H1 (cell line): ENCODE measurements around the gene NPTXR. TPM values are rescaled to one million over a fixed set of nuclear protein-coding genes. Genes with fewer than 3 reads are reported as not detected.

Experiments used
- CTCF ChIA-PET: fragments of 300-600 bp; sonication (Branson Sonifier 250); formaldehyde crosslinking; loops from one replicate; lab custom pipeline; 2021; ENCODE audit not compliant: partially characterized antibody; lab: Charles Lee
- POLR2A ChIA-PET: fragments of 300-600 bp; sonication (Branson Sonifier 250); formaldehyde crosslinking; loops from one replicate; lab custom pipeline; 2021; ENCODE audit warnings: inconsistent platforms; ENCODE audit not compliant: partially characterized antibody; lab: Charles Lee
- DNase-seq, 2 experiments: peaks; one replicate each; pipeline versions ENCODE4 v3.0.0 to v3.0.0-alpha.2; 2010 to 2022; ENCODE audit warnings: low spot score in 2 of 2, low read depth in 1 of 2, mixed read lengths in 1 of 2
- FAIRE-seq: peaks from 2 replicates; lab custom pipeline; 2011; peaks lifted over from hg19 to GRCh38; lab: Jason Lieb, UNC
- H2AFZ ChIP-seq: 2 replicates; pipeline ENCODE4 v1.8.1; 2012; ENCODE audit warnings: low read length, inconsistent platforms
- H2AK5ac ChIP-seq: 2 replicates; pipeline ENCODE4 v1.6.1; 2013; ENCODE audit warnings: low read depth, low read length
- H2BK120ac ChIP-seq: replicated peaks from 2 replicates; pipeline ENCODE3; 2013; ENCODE audit warnings: low read depth, low read length, inconsistent platforms
- H2BK12ac ChIP-seq: 2 replicates; pipeline ENCODE4 v1.6.1; 2013; ENCODE audit warnings: low read depth, low read length
- H2BK15ac ChIP-seq: 2 replicates; pipeline ENCODE4 v1.6.1; 2013; ENCODE audit warnings: low read length
- H2BK20ac ChIP-seq: 2 replicates; pipeline ENCODE4 v1.6.1; 2013; ENCODE audit warnings: low read length
- H2BK5ac ChIP-seq: 2 replicates; pipeline ENCODE4 v1.6.1; 2013; ENCODE audit warnings: low read depth, low read length
- H3K14ac ChIP-seq: 2 replicates; pipeline ENCODE4 v1.6.1; 2013; ENCODE audit warnings: inconsistent platforms; ENCODE audit not compliant: insufficient read length
- H3K18ac ChIP-seq: 2 replicates; pipeline ENCODE4 v1.6.1; 2013; ENCODE audit warnings: low read length; ENCODE audit errors: extremely low read depth
- H3K23ac ChIP-seq: 2 replicates; pipeline ENCODE4 v1.6.1; 2013; ENCODE audit warnings: inconsistent platforms; ENCODE audit not compliant: insufficient read length
- H3K23me2 ChIP-seq: 2 replicates; pipeline ENCODE4 v1.6.1; 2013; ENCODE audit warnings: low read depth, low read length
- H3K27ac ChIP-seq: 2 replicates; pipeline ENCODE4 v1.6.1; 2011; ENCODE audit warnings: low read depth, low read length, inconsistent platforms
- H3K27me3 ChIP-seq, 4 experiments: replicated peaks in 1 of 4; 1 replicate in 1 of 4; 2 replicates in 3 of 4; pipeline versions ENCODE4 v1.6.1 to v1.8.1; 2011 to 2013; ENCODE audit warnings: low read length in 3 of 4, mild to moderate bottlenecking in 3 of 4, inconsistent platforms in 2 of 4, mixed read lengths in 2 of 4, moderate library complexity in 1 of 4; ENCODE audit not compliant: control insufficient read depth in 3 of 4, insufficient read depth in 3 of 4; ENCODE audit errors: extremely low read depth in 1 of 4
- H3K36me3 ChIP-seq, 4 experiments: 2 replicates each; pipeline versions ENCODE4 v1.6.1 to v1.8.1; 2011 to 2013; ENCODE audit warnings: mild to moderate bottlenecking in 4 of 4, low read length in 3 of 4, moderate library complexity in 2 of 4, control low read depth in 1 of 4, inconsistent platforms in 1 of 4; ENCODE audit not compliant: insufficient read depth in 4 of 4, control insufficient read depth in 2 of 4
- H3K4ac ChIP-seq: replicated peaks from 2 replicates; pipeline ENCODE3; 2013; ENCODE audit warnings: low read length, low read depth, mixed read lengths, inconsistent platforms; ENCODE audit not compliant: insufficient read length
- H3K4me1 ChIP-seq, 4 experiments: replicated peaks in 1 of 4; 1 replicate in 1 of 4; 2 replicates in 3 of 4; pipeline versions ENCODE4 v1.6.1 to v1.8.1; 2011 to 2013; ENCODE audit warnings: low read length in 3 of 4, inconsistent platforms in 2 of 4, mixed read lengths in 1 of 4; ENCODE audit not compliant: insufficient read depth in 4 of 4, control insufficient read depth in 3 of 4
- H3K4me2 ChIP-seq, 2 experiments: 2 replicates each; pipeline versions ENCODE4 v1.6.1 to v1.8.1; 2011 to 2013; ENCODE audit warnings: low read depth in 2 of 2, low read length in 2 of 2, control low read depth in 1 of 2, inconsistent platforms in 1 of 2, mild to moderate bottlenecking in 1 of 2; ENCODE audit not compliant: insufficient read depth in 1 of 2
- H3K4me3 ChIP-seq, 4 experiments: fragments of 200-600, 300-600 bp in 1 of 4; sonication (generic), shearing (Covaris generic), sonication (Bioruptor Twin) in 1 of 4; 2 replicates each; pipeline versions ENCODE4 v1.5.1 to v1.8.1; 2011 to 2016; ENCODE audit warnings: low read length in 4 of 4, low read depth in 3 of 4, control low read depth in 2 of 4, inconsistent platforms in 2 of 4, mild to moderate bottlenecking in 2 of 4, mixed read lengths in 1 of 4, moderate library complexity in 1 of 4; ENCODE audit not compliant: insufficient read depth in 2 of 4; ENCODE audit errors: extremely low read depth in 1 of 4
- H3K56ac ChIP-seq: replicated peaks from 2 replicates; pipeline ENCODE3; 2013; ENCODE audit warnings: low read depth, mild to moderate bottlenecking, mixed read lengths, low read length, inconsistent platforms; ENCODE audit not compliant: insufficient read length
- H3K79me1 ChIP-seq: 2 replicates; pipeline ENCODE4 v1.6.1; 2013; ENCODE audit warnings: low read depth, low read length, control low read depth
- H3K79me2 ChIP-seq, 2 experiments: 2 replicates each; pipeline versions ENCODE4 v1.6.1 to v1.8.1; 2012 to 2013; ENCODE audit warnings: low read length in 2 of 2, mild to moderate bottlenecking in 2 of 2, inconsistent platforms in 1 of 2; ENCODE audit not compliant: insufficient read depth in 2 of 2, control insufficient read depth in 1 of 2
- H3K9ac ChIP-seq, 4 experiments: replicated peaks in 1 of 4; 1 replicate in 1 of 4; 2 replicates in 3 of 4; pipeline versions ENCODE4 v1.6.1 to v1.8.1; 2011 to 2013; ENCODE audit warnings: low read depth in 3 of 4, low read length in 3 of 4, control low read depth in 2 of 4, mild to moderate bottlenecking in 2 of 4, moderate library complexity in 2 of 4, inconsistent platforms in 1 of 4; ENCODE audit errors: extremely low read depth in 1 of 4
- H3K9me3 ChIP-seq, 2 experiments: 2 replicates each; pipeline versions ENCODE4 v1.6.1 to v1.8.1; 2012 to 2013; ENCODE audit warnings: mild to moderate bottlenecking in 2 of 2, moderate library complexity in 2 of 2, control low read depth in 1 of 2, inconsistent platforms in 1 of 2, low read depth in 1 of 2, low read length in 1 of 2, mixed read lengths in 1 of 2; ENCODE audit not compliant: insufficient read depth in 2 of 2
- H4K20me1 ChIP-seq, 2 experiments: replicated peaks in 1 of 2; 2 replicates each; pipeline versions ENCODE3 to v1.8.1; 2011 to 2013; ENCODE audit warnings: inconsistent platforms in 2 of 2, low read length in 2 of 2, mild to moderate bottlenecking in 1 of 2; ENCODE audit not compliant: insufficient read depth in 2 of 2, control insufficient read depth in 1 of 2
- H4K5ac ChIP-seq: 2 replicates; pipeline ENCODE4 v1.6.1; 2013; ENCODE audit warnings: low read length, low read depth, mixed read lengths, inconsistent platforms; ENCODE audit not compliant: insufficient read length
- H4K8ac ChIP-seq: 2 replicates; pipeline ENCODE4 v1.8.0; 2013; ENCODE audit warnings: mild to moderate bottlenecking, moderate library complexity, low read length, inconsistent platforms; ENCODE audit not compliant: insufficient read depth; ENCODE audit errors: extremely low read depth
- H4K91ac ChIP-seq: replicated peaks from 2 replicates; pipeline ENCODE3; 2013; ENCODE audit warnings: low read length, mixed read lengths, inconsistent platforms; ENCODE audit not compliant: insufficient read length
- POLR2A ChIP-seq, 2 experiments: IDR thresholded peaks; 1 replicate in 1 of 2; 2 replicates in 1 of 2; pipeline ENCODE4 v1.6.1; 2011; ENCODE audit warnings: low read depth in 2 of 2, low read length in 2 of 2, mild to moderate bottlenecking in 2 of 2; ENCODE audit errors: control extremely low read depth in 1 of 2
- WGBS, 2 experiments: shearing (Covaris generic) in 1 of 2; methylation state at CpG; one replicate each; pipeline versions ENCODE4 v1.1.6 to v1.1.7; 2013 to 2015; ENCODE audit warnings: low lambda C conversion rate in 2 of 2, mixed read lengths in 2 of 2, inconsistent platforms in 1 of 2, low coverage in 1 of 2, missing lambda C conversion rate in 1 of 2; ENCODE audit not compliant: insufficient replicate concordance in 2 of 2, insufficient coverage in 1 of 2, insufficient read length in 1 of 2; ENCODE audit errors: extremely low coverage in 1 of 2, missing lambda C conversion rate in 1 of 2; 5-methylcytosine and 5-hydroxymethylcytosine counted together
- polyA plus RNA-seq, 7 experiments: library from polyadenylated mRNA; depleted of rRNA in 3 of 7; stranded (reverse) in 5 of 7; unstranded in 2 of 7; fragments of >200 nt in 5 of 7; fragments of 200-250 nt in 2 of 7; gene quantifications; 1 replicate in 5 of 7; 2 replicates in 1 of 7; 4 replicates in 1 of 7; pipeline versions ENCODE4 v1.2.1 to v1.2.3, GENCODE V29; 2011 to 2013; ENCODE audit warnings: missing spikeins in 2 of 7, mixed read lengths in 2 of 7
- total RNA-seq: library from RNA; stranded (reverse); fragmentation: NEBNext Ultra II Directional; extraction: Animal tissue kit (Norgen Biotek cat#: 25700); gene quantifications from 2 replicates; pipeline ENCODE4 v1.2.1, GENCODE V29; 2021
- TF ChIP-seq, protein P1 (sequence below): IDR thresholded peaks from 2 replicates; pipeline ENCODE4 v1.6.1; 2012; ENCODE audit warnings: inconsistent platforms

NPTXR gene
- total and polyA plus RNA-seq, 2 of the 8 experiments (the other 6 are each of a cell fraction or from before 2014, with no cell fraction given) = 3.7 to 6.4 TPM

DNA sequence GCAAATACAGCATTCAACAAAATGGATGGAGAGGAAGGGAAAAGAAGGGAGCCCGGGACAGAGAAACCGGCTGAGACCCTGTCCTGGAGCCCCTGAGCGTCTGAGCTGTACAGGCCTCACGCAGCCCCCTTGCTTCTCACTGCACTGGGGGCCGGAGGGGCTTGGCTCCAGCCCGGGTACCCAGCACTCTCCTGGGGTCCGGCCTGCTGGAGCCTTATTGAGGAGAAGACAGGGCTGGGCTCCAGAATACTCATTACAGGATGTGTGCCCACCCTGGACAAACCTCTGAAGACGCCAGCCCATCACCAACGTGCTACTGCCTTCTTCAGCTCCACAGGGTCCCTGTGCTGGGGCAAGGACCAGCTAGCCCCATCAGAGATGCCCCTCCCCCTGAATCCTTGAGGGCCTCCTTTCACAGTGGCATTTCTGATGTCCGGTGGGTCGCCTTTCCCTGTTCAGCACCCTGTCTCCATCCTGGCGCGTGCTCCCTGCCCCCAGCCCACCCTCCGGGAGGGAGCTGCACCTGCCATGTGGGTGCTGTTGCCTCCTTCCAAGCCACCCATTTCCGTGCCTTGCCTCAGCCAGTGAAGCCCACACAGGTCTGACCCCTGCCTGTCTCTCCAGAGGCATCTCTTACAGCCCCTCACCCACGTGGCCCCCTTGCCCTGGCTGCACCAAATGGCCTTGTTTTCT, 73.4 kb downstream of the NPTXR start:
- no peak overlapping the region; the same call in 1 of the 2 replicates for H4K8ac ChIP-seq
- no peak overlapping the region for H2BK120ac ChIP-seq
- H3K27me3 ChIP-seq = no peaks in the 10 kb centered on the region; a peak in 2 of 7 replicates
- no peak overlapping the region for H2BK5ac ChIP-seq
- H4K91ac ChIP-seq = no peak overlapping the region
- H3K79me1 ChIP-seq = no peaks in the 10 kb centered on the region
- peaks cover 0 to 3% of the 10 kb centered on the region in 2 experiments for H4K20me1 ChIP-seq
- H3K4me3 ChIP-seq = no peak overlapping the region
- DNase-seq (no peak), FAIRE-seq (no peak)
- no peaks in the 10 kb centered on the region for H3K9me3 ChIP-seq
- H3K79me2 ChIP-seq = no peaks in the 10 kb centered on the region
- no peaks in the 10 kb centered on the region for H3K36me3 ChIP-seq
- H3K4me2 ChIP-seq = no peak overlapping the region
- no peak overlapping the region for H4K5ac ChIP-seq
- H3K4ac ChIP-seq = no peak overlapping the region
- H3K9ac ChIP-seq = no peak overlapping the region
- ChIA-PET POLR2A (interaction anchor here (1.1 to 1.3 kb wide), 3 partner anchors 8 to 12 kb away, joined by 3 read pairs; no protein-coding TSS in a partner anchor), CTCF (interaction anchor here (0.7 to 13.8 kb wide), 25 partner anchors 12 to 364 kb away, joined by 3 to 124 read pairs (median 11); partner anchors contain the start of gene SUN2)
- H3K56ac ChIP-seq = no peak overlapping the region
- H3K14ac ChIP-seq = no peak overlapping the region
- H2BK15ac ChIP-seq = no peak overlapping the region
- H2BK20ac ChIP-seq = no peak overlapping the region
- H2AFZ ChIP-seq = no peak overlapping the region
- H3K23me2 ChIP-seq = peaks cover 6% of the 10 kb centered on the region; the same call in 1 of the 2 replicates
- H3K4me1 ChIP-seq = peaks cover 0 to 6% (median 1%) of the 10 kb centered on the region in 4 experiments; a peak in 5 of 7 replicates
- no peak overlapping the region for H3K18ac ChIP-seq
- WGBS, 2 experiments = 95% methylated on average over 10 of the region's 16 CpGs; no CpG with 5 or more reads in 1 of the 2 experiments
- no peak overlapping the region for H3K27ac ChIP-seq
- no peak overlapping the region for H2AK5ac ChIP-seq
- no peak overlapping the region for H3K23ac ChIP-seq
- H2BK12ac ChIP-seq = no peak overlapping the region
- TF ChIP-seq, protein P1, sequence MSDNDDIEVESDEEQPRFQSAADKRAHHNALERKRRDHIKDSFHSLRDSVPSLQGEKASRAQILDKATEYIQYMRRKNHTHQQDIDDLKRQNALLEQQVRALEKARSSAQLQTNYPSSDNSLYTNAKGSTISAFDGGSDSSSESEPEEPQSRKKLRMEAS = no peak
- no peak for TF ChIP-seq POLR2A (IDR thresholded peaks at IDR 0.05; ENCODE audit: control extremely low read depth in 1 of 2, low read depth in 2 of 2, low read length in 2 of 2)
